C4-2B (cell line): ENCODE data around the gene KLHL25.

Experiments
- CTCF ChIP-seq: fragments of 450-650 bp; conservative IDR thresholded peaks from 2 replicates; pipeline ENCODE4 v1.5.1; 2017; ENCODE audit warnings: mild to moderate bottlenecking
- ZFX ChIP-seq: fragments of 450-650 bp; IDR thresholded peaks from 2 replicates; pipeline ENCODE4 v1.6.1; 2017

GRCh38 chr15:85743392-85744055, 51.2 kb downstream of the KLHL25 start:
- no peak for TF ChIP-seq CTCF
- TF ChIP-seq ZFX: no peak
